Activated T-cell treated with anti-CD3 and anti-CD28 coated beads, Interleukin-2, amount 50 U/mL, for 24 hours (primary cell): ENCODE measurements around the gene VKORC1.
A peak's percentile ranks its signal among the peaks of the same experiment; 100 is the strongest.

Experiments used
- DNase-seq: peaks from one replicate; pipeline ENCODE4 v3.0.0-alpha.2; 2020
- H3K27ac Mint-ChIP-seq: 2 replicates; pipeline ENCODE4 v1.8.0; 2020; ENCODE audit warnings: mild to moderate bottlenecking, mixed read lengths
- H3K27me3 Mint-ChIP-seq: 2 replicates; pipeline ENCODE4 v1.8.0; 2020; ENCODE audit warnings: mixed read lengths
- H3K36me3 Mint-ChIP-seq: 2 replicates; pipeline ENCODE4 v1.8.0; 2020; ENCODE audit warnings: low read depth, mixed read lengths
- H3K4me1 Mint-ChIP-seq: 2 replicates; pipeline ENCODE4 v1.8.0; 2020; ENCODE audit warnings: low read depth, mixed read lengths
- H3K4me3 Mint-ChIP-seq: 2 replicates; pipeline ENCODE4 v1.8.0; 2020; ENCODE audit warnings: mild to moderate bottlenecking, moderate library complexity, mixed read lengths
- H3K9me3 Mint-ChIP-seq: 2 replicates; pipeline ENCODE4 v1.8.0; 2020; ENCODE audit warnings: mixed read lengths

VKORC1 gene

DNA sequence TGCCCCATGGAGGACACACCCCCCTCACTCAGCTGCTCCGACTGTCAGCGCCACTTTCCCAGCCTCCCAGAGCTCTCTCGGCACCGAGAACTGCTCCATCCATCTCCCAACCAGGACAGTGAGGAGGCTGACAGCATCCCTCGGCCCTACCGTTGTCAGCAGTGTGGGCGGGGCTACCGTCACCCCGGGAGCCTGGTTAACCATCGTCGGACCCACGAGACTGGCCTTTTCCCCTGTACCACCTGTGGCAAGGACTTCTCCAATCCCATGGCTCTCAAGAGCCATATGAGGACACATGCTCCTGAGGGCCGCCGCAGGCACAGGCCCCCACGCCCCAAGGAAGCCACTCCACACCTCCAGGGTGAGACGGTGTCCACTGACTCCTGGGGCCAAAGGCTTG lies 18.3 kb downstream of the VKORC1 start:
- no peak for DNase-seq
- peaks cover 59% of the 10 kb centered on the region for H3K4me1 Mint-ChIP-seq
- H3K4me3 Mint-ChIP-seq: peak overlapping the region; percentile 88

DNA sequence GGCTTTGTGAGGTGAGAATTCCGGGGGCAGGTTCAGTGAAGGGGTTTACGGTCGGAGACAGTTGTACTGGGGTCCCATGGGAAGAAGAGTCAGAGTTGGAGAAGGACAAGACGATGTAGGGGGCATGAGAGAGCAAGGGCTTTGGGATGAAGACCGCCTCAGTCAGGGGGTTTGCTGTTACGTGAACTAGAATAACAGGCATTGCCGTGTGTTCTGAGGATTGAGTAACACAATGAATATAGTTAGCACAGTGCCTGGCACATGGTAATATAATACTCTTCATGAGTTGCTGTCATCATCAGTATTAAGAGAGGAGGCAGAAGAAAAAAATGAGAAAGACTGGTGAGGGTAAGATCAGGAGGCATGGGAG lies 19.8 kb downstream of the VKORC1 start:
- no peak for DNase-seq
- peak overlapping the region; percentile 96 for H3K27ac Mint-ChIP-seq
- H3K4me3 Mint-ChIP-seq: peak overlapping the region; percentile 88
- no peaks in the 10 kb centered on the region for H3K27me3 Mint-ChIP-seq
- H3K9me3 Mint-ChIP-seq: no peaks in the 10 kb centered on the region
- H3K4me1 Mint-ChIP-seq: peaks cover 49% of the 10 kb centered on the region
- H3K36me3 Mint-ChIP-seq: peaks cover 71% of the 10 kb centered on the region

More for the DNA sequence above, 18.3 kb downstream of the VKORC1 start:
- Mint-ChIP-seq H3K9me3 (no peaks in the 10 kb centered on the region), H3K27me3 (no peaks in the 10 kb centered on the region), H3K36me3 (peaks cover 86% of the 10 kb centered on the region), H3K27ac (peak overlapping the region; percentile 96)

DNA sequence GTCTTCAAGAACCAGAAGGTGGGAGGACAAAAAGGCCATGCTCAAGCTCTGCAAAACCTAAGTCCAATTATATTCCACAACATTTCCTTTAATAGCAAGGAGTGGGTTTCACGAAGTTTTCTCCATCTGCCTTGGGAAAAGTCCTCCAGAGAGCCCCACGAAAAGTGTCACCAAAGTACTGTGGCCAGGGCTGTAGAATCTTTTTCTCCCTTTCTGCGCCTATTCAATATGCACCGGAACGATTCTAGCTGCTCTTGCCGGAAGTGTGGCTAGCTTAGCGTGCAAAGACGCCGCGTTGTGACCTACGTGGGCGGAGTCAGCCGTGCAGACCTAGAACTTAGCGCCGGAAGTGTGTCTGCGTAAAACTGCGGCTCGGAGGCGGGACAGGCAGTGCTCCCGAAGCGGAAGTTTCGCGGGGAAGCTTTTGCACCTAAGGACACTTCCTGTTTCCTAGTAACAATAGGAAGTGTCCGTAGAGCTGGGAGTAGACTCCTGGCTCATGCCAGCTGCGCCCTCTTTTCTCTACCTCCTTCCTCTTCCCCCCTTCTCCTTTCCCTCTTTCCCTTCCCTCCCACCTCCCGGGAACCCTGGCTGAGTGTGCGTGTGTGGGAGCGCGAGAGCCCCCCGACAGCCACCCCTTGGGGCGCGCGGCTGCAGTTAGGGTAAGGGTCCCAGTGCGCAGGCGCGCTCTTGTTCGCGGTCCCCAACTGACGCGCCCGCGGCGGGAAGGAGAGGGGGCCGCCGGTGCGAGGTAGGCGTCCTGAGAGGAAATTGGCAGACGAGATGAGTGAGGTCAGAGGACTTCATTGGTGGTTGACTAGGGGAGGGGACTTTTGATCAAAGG lies 20.4 kb downstream of the VKORC1 start, which contains the start of the genes ZNF646 and ZNF668:
TSS of gene ZNF646 (plus strand) at position 453 of the 844 bp plus-strand sequence. CDS start 1,903 bp downstream, outside the sequence.
TSS of gene ZNF668 (minus strand) at position 271 of the 844 bp plus-strand sequence. CDS start 9,781 bp downstream, outside the sequence.
- Mint-ChIP-seq H3K27ac (peak within 1 kb of the TSS; percentile 96), H3K9me3 (no peaks in the 10 kb centered on the region), H3K4me3 (peak within 1 kb of the TSS; percentile 88), H3K4me1 (peaks cover 47% of the 10 kb centered on the region), H3K27me3 (no peaks in the 10 kb centered on the region), H3K36me3 (peaks cover 66% of the 10 kb centered on the region)
- peak; percentile 94 for DNase-seq

DNA sequence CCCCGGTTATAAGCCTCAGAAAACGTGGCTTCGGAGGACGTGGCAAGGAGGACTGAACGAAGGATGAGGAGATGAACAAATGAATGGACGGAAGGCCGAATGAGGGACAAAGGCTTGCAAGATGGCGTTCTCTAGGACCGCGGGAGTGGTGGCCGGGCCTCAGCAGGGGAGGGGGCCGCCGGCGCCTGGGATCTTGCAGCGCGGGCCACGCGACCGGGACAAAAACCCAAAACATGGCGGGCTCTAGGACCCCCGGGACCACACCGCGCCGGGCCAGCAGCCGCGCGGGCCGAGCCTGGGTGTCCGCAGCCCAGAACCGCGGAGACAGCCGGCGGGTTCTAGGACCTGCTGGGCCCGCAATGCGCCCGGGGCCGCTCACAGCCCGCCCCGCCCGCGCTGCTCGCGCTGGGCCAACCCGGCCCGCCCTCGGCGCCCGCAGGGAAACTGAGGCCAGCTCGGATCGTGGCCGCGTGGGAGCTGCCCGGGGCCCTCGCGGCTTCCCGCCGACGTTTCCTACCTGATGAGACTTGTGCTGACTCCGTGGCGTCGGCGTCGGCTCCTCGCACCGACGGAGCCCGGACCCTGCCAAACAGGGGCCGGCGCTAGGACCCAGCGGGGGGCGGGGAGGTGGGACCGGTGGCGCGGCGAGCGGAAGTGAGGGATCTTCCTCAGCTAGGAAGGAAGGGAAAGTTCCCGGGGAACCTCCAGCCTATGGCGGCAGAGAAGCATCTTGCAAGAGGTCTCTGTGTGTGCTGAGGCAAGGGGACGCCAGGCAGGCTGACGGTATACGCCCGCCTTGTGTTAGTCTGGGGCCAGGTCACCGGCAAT lies 21.2 kb downstream of the VKORC1 start:
- Mint-ChIP-seq H3K9me3 (no peaks in the 10 kb centered on the region), H3K36me3 (peaks cover 60% of the 10 kb centered on the region), H3K4me1 (peaks cover 45% of the 10 kb centered on the region), H3K27me3 (no peaks in the 10 kb centered on the region), H3K4me3 (peak overlapping the region; percentile 88), H3K27ac (peak overlapping the region; percentile 96)
- peak; percentile 93 for DNase-seq

DNA sequence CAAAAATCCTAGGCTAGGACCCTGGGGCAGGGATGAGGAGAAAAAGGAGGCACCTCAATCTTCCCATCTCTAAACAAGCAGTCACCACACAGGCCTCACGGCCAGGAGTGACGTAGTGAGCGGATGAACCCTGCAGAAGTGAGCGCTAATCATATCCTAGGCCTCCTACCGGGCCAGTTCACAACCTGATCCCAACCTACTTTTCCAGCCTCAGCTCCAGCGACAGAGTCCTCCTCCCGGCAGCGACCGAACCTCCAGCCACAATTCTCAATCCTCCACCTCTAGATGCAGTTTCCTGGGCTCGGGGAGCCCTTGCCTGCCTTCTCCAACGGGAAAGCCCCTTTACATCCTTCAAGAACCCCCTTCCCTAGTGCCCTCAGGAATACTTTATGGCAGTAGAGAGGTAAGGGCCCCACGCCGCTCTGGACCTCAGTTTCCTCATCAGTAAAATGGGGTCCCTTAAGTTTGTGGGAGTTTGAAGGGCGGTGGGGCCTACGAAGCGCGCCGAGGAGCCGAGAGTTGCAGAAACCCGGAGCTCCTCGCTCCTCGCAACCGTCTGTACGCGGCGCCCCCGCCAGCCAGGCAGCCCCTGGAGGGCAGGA lies 22.0 kb downstream of the VKORC1 start:
- no peaks in the 10 kb centered on the region for H3K27me3 Mint-ChIP-seq
- peaks cover 39% of the 10 kb centered on the region for H3K4me1 Mint-ChIP-seq
- DNase-seq: no peak
- peak overlapping the region; percentile 88 for H3K4me3 Mint-ChIP-seq
- H3K36me3 Mint-ChIP-seq: peaks cover 53% of the 10 kb centered on the region
- H3K27ac Mint-ChIP-seq: peak overlapping the region; percentile 96
- no peaks in the 10 kb centered on the region for H3K9me3 Mint-ChIP-seq

DNA sequence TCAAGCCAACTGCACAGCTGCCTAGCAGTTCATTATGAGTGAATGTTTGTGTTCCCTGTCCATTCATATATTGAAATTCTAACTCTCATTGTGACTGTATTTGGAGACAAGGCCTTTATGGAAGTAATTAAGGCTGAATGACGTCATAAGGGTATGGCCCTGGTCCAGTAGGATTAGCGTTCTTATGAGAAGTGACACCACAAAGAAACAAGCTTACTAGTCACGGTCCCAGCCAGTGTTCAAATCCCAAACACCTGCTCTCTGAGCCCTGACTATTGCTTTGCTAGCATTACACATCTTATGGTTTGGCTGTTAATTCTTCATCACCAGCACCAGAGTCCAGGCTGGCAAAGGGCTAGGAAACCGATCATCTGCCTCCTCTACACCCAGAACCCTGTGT lies 22.7 kb downstream of the VKORC1 start:
- peak overlapping the region; percentile 88 for H3K4me3 Mint-ChIP-seq

DNA sequence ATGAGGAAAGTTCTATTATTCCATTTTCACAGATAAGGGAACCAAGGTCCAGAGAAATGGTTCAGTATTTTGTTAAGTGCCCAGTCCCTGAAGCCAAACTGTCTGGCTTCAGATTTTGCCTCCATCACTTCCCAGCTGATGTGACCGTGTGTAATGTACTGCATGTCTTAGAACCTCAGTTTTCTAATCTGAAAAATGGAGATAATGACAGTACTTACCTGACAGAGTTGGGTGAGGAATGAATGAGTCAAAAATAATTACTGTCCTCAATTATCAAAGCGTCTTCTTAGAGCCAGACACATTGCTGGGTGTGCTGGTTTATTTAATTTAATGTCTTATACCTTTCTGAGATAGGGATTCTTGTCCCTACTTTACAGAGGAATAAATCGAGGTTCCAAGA lies 27.3 kb downstream of the VKORC1 start:
- Mint-ChIP-seq H3K4me3 (no peak overlapping the region), H3K4me1 (peaks cover 55% of the 10 kb centered on the region), H3K27ac (no peak overlapping the region), H3K9me3 (no peaks in the 10 kb centered on the region), H3K36me3 (peaks cover 49% of the 10 kb centered on the region), H3K27me3 (no peaks in the 10 kb centered on the region)
- DNase-seq: no peak

More for the DNA sequence above, 22.7 kb downstream of the VKORC1 start:
- Mint-ChIP-seq H3K27ac (peak overlapping the region; percentile 96), H3K36me3 (peaks cover 45% of the 10 kb centered on the region), H3K4me1 (peaks cover 36% of the 10 kb centered on the region), H3K9me3 (no peaks in the 10 kb centered on the region), H3K27me3 (no peaks in the 10 kb centered on the region)
- DNase-seq: no peak

DNA sequence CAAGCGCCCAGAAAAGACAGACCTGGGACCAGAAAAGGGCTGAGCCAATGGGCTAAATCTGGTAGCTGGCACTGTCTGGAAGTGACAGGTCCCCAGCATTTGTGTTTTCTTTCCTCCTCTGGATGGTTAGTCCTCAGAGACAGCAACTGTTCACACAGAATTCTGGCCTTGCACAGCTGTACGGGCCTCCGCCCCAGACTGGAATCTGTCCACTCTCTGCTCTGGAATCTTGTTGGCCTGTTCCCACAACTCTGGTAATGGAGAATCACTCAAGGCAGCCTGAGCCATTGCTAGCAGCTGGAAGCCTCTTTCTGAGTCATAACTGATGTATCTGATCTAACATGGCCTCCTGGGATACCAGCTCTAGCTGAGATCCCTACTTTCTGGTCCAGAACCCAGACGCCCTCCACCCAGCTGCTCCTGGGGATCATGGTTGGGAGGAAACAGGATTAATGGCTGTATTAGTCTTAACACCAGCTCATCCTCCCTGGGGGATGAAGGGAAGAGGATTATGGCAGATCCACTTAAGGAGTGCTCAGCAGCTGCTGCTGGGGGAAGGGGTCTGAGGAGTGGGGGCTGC lies 29.6 kb downstream of the VKORC1 start:
- no peak for DNase-seq

DNA sequence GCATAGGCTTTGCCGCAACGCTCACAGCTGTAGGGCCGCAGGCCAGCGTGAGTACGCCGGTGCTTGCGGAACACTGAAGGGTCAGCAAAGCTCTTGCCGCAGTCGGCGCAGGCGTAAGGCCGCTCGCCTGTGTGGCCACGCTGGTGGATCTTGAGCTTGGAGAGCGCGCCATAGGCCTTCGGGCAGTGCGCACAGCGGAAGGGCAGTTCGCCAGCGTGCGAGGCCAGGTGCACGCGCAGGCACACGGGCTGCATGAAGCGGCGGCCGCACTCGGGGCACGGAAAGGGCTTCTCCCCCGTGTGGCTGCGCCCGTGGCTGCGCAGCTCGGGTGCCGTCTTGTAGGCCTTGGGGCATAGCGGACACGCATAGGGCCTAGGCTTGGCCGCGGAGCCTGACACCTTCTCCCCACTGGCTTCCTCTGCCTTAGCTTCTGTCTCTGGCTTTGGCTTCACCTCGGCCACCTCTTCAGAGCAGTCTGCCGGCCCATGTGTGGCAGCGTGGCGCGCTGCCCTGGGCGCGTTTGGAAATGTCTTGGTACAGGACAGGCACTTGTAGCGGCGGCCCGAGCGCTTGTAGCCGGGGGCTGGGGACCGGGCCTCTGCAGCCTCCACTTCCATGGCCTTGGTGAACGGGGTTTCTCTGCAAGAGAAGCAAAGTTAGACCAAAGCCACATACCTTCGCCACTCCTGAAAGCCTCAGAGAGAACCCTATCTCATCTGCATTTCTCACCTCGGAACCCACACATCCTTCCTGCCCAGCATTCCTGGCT lies 30.6 kb downstream of the VKORC1 start:
- Mint-ChIP-seq H3K9me3 (no peaks in the 10 kb centered on the region), H3K27ac (peak overlapping the region; percentile 88), H3K36me3 (peaks cover 67% of the 10 kb centered on the region), H3K4me1 (peaks cover 41% of the 10 kb centered on the region), H3K27me3 (no peaks in the 10 kb centered on the region), H3K4me3 (peak overlapping the region; percentile 45)
- peak; percentile 44 for DNase-seq

More for the DNA sequence above, 29.6 kb downstream of the VKORC1 start:
- Mint-ChIP-seq H3K4me1 (peaks cover 46% of the 10 kb centered on the region), H3K36me3 (peaks cover 64% of the 10 kb centered on the region), H3K4me3 (peak overlapping the region; percentile 45), H3K27ac (peak overlapping the region; percentile 88), H3K27me3 (no peaks in the 10 kb centered on the region), H3K9me3 (no peaks in the 10 kb centered on the region)

DNA sequence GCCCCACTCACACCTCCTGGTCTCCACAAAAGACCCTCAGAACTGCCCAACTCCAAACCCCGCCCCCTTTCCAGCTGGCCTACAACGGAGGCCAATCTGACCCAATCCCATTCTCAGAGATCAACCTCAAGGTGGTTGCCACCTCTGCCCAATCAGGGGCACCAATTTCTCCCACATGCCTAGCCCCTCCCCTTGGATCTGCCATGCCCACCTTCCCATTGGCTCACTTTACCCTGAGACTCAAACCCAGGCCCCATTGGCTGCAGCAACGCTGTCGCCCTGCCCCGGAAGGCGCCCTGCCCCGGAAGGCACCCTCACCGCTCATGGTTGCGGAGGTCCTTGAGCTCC lies 31.1 kb downstream of the VKORC1 start:
- Mint-ChIP-seq H3K36me3 (peaks cover 66% of the 10 kb centered on the region), H3K27ac (peak overlapping the region; percentile 48), H3K4me1 (peaks cover 38% of the 10 kb centered on the region), H3K4me3 (no peak overlapping the region), H3K9me3 (no peaks in the 10 kb centered on the region), H3K27me3 (no peaks in the 10 kb centered on the region)
- DNase-seq: no peak

DNA sequence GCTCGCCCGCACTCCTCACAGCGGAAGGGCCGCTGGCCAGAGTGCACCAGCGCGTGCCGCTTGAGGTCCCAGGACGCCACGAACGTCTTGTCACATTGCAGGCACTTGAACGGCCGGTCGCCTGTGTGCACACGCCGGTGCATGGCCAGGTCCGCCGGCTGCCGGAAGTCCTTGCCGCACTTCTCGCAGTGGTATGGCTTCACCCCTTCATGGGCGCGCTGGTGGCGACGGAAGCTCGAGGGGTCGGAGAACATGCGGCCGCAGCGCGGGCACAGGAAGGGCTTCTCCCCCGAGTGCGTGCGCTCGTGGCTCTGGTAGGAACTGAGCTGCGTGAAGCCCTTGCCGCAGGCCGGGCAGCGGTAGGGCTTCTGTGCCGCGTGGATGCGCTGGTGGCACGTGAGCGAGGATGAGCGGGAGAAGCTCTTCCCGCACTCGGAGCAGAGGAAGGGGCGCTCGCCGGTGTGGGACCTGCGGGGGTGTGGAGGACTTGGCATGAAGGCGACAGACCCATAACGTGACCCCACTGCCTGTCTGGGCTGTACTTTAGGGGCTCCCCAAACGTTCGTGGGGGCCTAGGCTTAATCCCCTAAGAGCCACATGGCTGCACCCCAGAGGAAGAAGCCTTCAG lies 32.7 kb downstream of the VKORC1 start:
- Mint-ChIP-seq H3K9me3 (no peaks in the 10 kb centered on the region), H3K27me3 (no peaks in the 10 kb centered on the region), H3K27ac (no peak overlapping the region), H3K4me3 (no peak overlapping the region), H3K36me3 (peaks cover 69% of the 10 kb centered on the region), H3K4me1 (peaks cover 38% of the 10 kb centered on the region)
- no peak for DNase-seq

DNA sequence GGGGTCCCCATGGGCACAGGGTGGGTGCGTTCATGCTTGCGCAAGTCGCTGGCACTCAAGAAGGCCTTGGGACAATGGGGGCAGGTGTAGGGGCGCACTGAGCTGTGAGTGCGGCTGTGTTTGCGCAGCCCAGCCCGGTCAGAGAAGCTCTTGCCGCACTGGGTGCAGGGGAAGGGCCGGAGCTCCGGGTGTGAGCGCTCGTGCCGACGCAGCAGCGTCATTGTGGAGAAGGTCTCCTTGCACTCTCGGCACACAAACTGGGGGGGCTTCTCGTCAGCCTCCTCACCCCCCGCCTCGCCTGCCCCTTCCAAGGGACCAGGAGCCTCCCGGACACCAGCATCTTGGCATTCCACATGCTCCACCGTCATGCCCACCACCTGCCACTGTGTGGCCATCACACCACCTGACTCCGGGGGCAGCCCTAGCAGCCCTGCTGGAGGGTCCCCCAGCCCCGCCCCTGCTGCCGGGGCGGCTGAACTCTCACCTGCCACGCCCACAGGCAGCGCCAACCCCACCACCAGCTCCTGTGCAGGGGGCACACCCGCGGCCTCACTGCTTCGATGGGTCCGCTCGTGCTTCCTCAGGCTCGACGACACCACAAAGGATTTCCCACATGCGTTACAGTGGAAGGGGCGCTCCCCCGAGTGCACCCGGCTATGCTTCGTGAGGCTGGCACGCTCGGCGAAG lies 33.3 kb downstream of the VKORC1 start:
- H3K36me3 Mint-ChIP-seq: peaks cover 68% of the 10 kb centered on the region
- H3K27me3 Mint-ChIP-seq: no peaks in the 10 kb centered on the region
- H3K4me1 Mint-ChIP-seq: peaks cover 34% of the 10 kb centered on the region
- no peak for DNase-seq
- H3K27ac Mint-ChIP-seq: no peak overlapping the region
- H3K4me3 Mint-ChIP-seq: no peak overlapping the region
- H3K9me3 Mint-ChIP-seq: no peaks in the 10 kb centered on the region

DNA sequence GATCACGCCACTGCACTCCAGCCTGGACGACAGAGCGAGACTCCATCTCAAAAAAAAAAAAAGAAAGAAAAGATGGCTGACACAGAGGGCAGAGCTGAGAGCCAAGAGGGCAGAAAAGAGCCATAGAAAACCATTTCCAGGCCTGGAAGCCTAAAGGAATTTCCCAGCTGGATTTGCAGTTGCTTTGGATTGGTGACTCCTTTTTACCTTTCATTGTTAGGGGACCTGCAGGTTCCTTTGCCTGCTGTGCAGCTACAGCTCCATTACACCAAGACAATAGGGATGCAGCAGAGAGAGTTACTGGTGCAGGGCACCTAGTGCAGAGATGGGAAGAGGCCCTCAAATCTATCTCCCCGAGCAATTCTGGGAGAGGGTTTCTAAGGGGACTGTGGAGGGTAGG lies 39.0 kb downstream of the VKORC1 start:
- H3K36me3 Mint-ChIP-seq: peaks cover 20% of the 10 kb centered on the region
- no peaks in the 10 kb centered on the region for H3K9me3 Mint-ChIP-seq
- no peak overlapping the region for H3K27ac Mint-ChIP-seq
- H3K4me1 Mint-ChIP-seq: peaks cover 4% of the 10 kb centered on the region
- no peak for DNase-seq
- H3K27me3 Mint-ChIP-seq: no peaks in the 10 kb centered on the region
- H3K4me3 Mint-ChIP-seq: no peak overlapping the region
